HCT116 (cell line): Measurements from ENCODE around the gene LEFTY2.

Source experiments
- ATF3 ChIP-seq: IDR thresholded peaks from 2 replicates; pipeline ENCODE4 v1.6.1; 2012
- CTCF ChIP-seq, 3 experiments: fragments of 200-600 bp in 1 of 3; sonication (generic) in 1 of 3; IDR thresholded peaks in 2 of 3; conservative IDR thresholded peaks in 1 of 3; 2 replicates each; pipeline ENCODE4 v1.5.1; 2012 to 2017; ENCODE audit warnings: low read depth in 2 of 3, low read length in 2 of 3, antibody characterized with exemption in 1 of 3, borderline replicate concordance in 1 of 3, control low read depth in 1 of 3, mild to moderate bottlenecking in 1 of 3, mixed read lengths in 1 of 3, mixed run types in 1 of 3, moderate library complexity in 1 of 3; ENCODE audit not compliant: insufficient read depth in 1 of 3
- MAX ChIP-seq: IDR thresholded peaks from 2 replicates; pipeline ENCODE4 v1.6.1; 2012
- POLR2A ChIP-seq: IDR thresholded peaks from 2 replicates; pipeline ENCODE4 v1.7.0; 2011; ENCODE audit warnings: borderline replicate concordance; ENCODE audit not compliant: insufficient read depth, insufficient read length; ENCODE audit errors: extremely low read depth
- REST ChIP-seq: IDR thresholded peaks from 2 replicates; pipeline ENCODE4 v1.6.1; 2012; ENCODE audit warnings: low read depth
- SRF ChIP-seq: IDR thresholded peaks from 2 replicates; pipeline ENCODE4 v1.6.1; 2012; ENCODE audit warnings: low read depth

GRCh38 chr1:225908773-225909172 lies 32.2 kb downstream of the LEFTY2 start:
- TF ChIP-seq ATF3 (no peak), CTCF (IDR thresholded peaks at IDR 0.05 in 2 of 3, conservative IDR thresholded peaks at IDR 0.05 in 1 of 3; ENCODE audit: borderline replicate concordance in 1 of 3, insufficient read depth in 1 of 3, low read depth in 2 of 3, low read length in 2 of 3) (no peak), POLR2A (no peak), REST (no peak), SRF (no peak), MAX (no peak)
